GM12864 (cell line): Measurements from ENCODE around the gene CFAP61.

Source experiments
- DNase-seq: peaks from one replicate; pipeline ENCODE4 v3.0.0-alpha.2; 2011; ENCODE audit warnings: low read depth
- H3K4me3 ChIP-seq: 2 replicates; pipeline ENCODE4 v1.5.1; 2011; ENCODE audit warnings: mild to moderate bottlenecking, low read depth, low read length, control low read depth
- CTCF ChIP-seq: IDR thresholded peaks from 2 replicates; pipeline ENCODE4 v1.5.1; 2011; ENCODE audit warnings: low read depth, mild to moderate bottlenecking, moderate library complexity, low read length, control low read depth, inconsistent platforms; ENCODE audit errors: missing control alignments

Gene CFAP61

GRCh38 chr20:20276811-20277530 is 224.6 kb downstream of the CFAP61 start:
- no peak for TF ChIP-seq CTCF
- no peak for DNase-seq
- no peak overlapping the region for H3K4me3 ChIP-seq

GRCh38 chr20:20277894-20278335 is 225.6 kb downstream of the CFAP61 start:
- no peak for DNase-seq
- no peak for TF ChIP-seq CTCF
- no peak overlapping the region for H3K4me3 ChIP-seq

GRCh38 chr20:20286061-20286460 is 233.7 kb downstream of the CFAP61 start:
- H3K4me3 ChIP-seq = no peak overlapping the region
- no peak for DNase-seq
- no peak for TF ChIP-seq CTCF

DNA sequence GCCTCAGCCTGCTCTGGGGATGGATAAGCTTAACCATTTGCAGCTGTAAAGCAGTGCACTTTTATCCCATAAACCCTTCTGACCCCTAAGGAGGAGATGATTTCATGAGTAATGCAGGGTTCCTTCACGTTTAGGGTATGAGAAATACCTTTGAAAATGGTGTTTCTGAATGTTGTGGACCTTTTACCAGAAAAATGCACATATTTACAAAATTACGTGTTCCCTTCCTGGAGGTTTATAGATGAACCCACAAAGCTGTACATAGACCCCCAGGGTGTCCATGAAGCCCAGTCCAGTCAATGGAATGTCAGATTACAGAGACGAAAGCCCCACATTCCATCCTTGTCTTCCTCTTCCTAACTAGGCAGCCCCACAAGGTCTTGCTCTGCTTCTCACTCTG is 237.0 kb downstream of the CFAP61 start:
- H3K4me3 ChIP-seq = no peak overlapping the region
- DNase-seq = no peak
- no peak for TF ChIP-seq CTCF

- peak; percentile 10 for DNase-seq
- no peak for TF ChIP-seq CTCF
- H3K4me3 ChIP-seq = no peak overlapping the region
These were observed 240.1 kb downstream of the CFAP61 start for GRCh38 chr20:20292472-20292871.

- no peak for TF ChIP-seq CTCF
These were observed 240.8 kb downstream of the CFAP61 start for GRCh38 chr20:20293141-20293540.

More at GRCh38 chr20:20293141-20293540, 240.8 kb downstream of the CFAP61 start:
- DNase-seq = no peak
- H3K4me3 ChIP-seq = no peak overlapping the region
